Upper lobe of left lung (tissue), 6 donors: ENCODE data around the gene CDKN2A. TPM values are rescaled to one million over a fixed set of nuclear protein-coding genes. Genes with fewer than 3 reads are reported as not detected.

Experiments
- ATAC-seq, 2 donors: fragments of 200-7000 bp; cut with Tn5 transposase; one replicate each; pipeline ENCODE4 v1.9.1; 2022; ENCODE audit warnings: mild to moderate bottlenecking in 2 of 2, moderate library complexity in 2 of 2; ENCODE audit not compliant: low FRiP score in 2 of 2
- DNase-seq, 2 donors: peaks; one replicate each; pipeline ENCODE4 v3.0.0-alpha.2; 2019 to 2020
- H3K27ac ChIP-seq, 4 donors: fragments of 200-600 bp; sonication (generic); one replicate each; pipeline ENCODE4 v1.5.1; 2016 to 2019
- H3K27me3 ChIP-seq, 4 donors: fragments of 200-600 bp; sonication (generic); one replicate each; pipeline ENCODE4 v1.5.1; 2017 to 2019
- H3K36me3 ChIP-seq, 4 donors: fragments of 200-600 bp; sonication (generic); one replicate each; pipeline ENCODE4 v1.5.1; 2016 to 2019
- H3K4me1 ChIP-seq, 4 donors: fragments of 200-600 bp; sonication (generic); one replicate each; pipeline ENCODE4 v1.5.1; 2018 to 2019
- H3K4me3 ChIP-seq, 4 donors: fragments of 200-600 bp; sonication (generic); one replicate each; pipeline ENCODE4 v1.5.1; 2017 to 2019; ENCODE audit warnings: mild to moderate bottlenecking in 2 of 4, moderate library complexity in 1 of 4
- H3K9me3 ChIP-seq, 4 donors: fragments of 200-600 bp; sonication (generic); one replicate each; pipeline ENCODE4 v1.5.1; 2018 to 2019
- EP300 ChIP-seq, 4 donors: sonication (generic); formaldehyde crosslinking; IDR thresholded peaks; one replicate each; pipeline ENCODE4 v1.5.1; 2017; ENCODE audit warnings: antibody characterized with exemption in 4 of 4, control low read depth in 2 of 4
- POLR2A ChIP-seq, 4 donors: fragments of 450-650 bp; IDR thresholded peaks; one replicate each; pipeline ENCODE4 v1.5.1; 2016 to 2017; ENCODE audit warnings: antibody characterized with exemption in 4 of 4, mild to moderate bottlenecking in 2 of 4
- POLR2AphosphoS5 ChIP-seq, 2 donors: sonication (generic); formaldehyde crosslinking; IDR thresholded peaks; one replicate each; pipeline ENCODE4 v1.5.1; 2017; ENCODE audit warnings: antibody characterized with exemption in 2 of 2
- WGBS, 2 donors: methylation state at CpG; one replicate each; pipeline ENCODE4 v1.1.5; 2017 to 2018; 5-methylcytosine and 5-hydroxymethylcytosine counted together
- total RNA-seq, 6 donors: library from RNA; depleted of rRNA in 4 of 6; stranded (reverse); fragments of >200 nt in 4 of 6; gene quantifications; one replicate each; pipeline versions ENCODE4 v1.1.0 to v1.2.1, GENCODE V29; 2016 to 2021
- TF ChIP-seq, protein P1 (sequence below), 6 experiments: fragments of 450-650 bp in 4 of 6; fragments of 200-600 bp in 2 of 6; sonication (generic) in 2 of 6; IDR thresholded peaks; one replicate each; pipeline ENCODE4 v1.5.1; 2016 to 2019; ENCODE audit warnings: antibody characterized with exemption in 6 of 6
- donor health status: DM: no; HTN: no; CAD: no; lungs with moderate emphysema.
- donor health status: DM: no; HTN: yes; CAD: no; lungs with severe emphysema.

CDKN2A gene
- total RNA-seq, 6 donors from 2014 or later: 1.5 to 32.5 (median 7.0) TPM; not detected in 1

DNA sequence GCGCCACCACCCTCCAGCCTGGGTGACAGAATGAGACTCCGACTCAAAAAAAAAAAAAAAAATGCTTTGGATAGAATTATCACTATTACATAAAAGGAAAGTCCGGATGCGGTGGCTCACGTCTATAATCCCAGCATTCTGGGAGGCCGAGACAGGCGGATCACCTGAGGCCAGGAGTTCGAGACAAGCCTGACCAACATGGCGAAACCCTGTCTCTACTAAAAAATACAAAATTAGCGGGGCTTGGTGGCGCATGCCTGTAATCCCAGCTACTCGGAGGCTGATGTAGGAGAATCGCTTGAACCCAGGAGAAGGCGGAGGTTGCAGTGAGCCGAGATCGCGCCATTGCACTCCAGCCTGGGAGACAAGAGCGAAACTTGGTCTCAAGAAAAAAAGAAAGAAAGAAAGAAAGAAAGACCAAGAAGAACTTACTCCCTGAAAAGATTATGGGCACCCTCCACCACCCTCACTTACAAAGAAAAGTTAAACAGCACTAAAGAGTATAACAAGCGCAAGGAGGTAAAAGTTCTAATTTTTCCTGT lies 17.8 kb downstream of the CDKN2A start:
- DNase-seq: no peak
- peaks cover 0 to 62% (median 39%) of the 10 kb centered on the region in 4 donors for H3K27me3 ChIP-seq
- H3K4me1 ChIP-seq: peaks cover 13 to 19% (median 15%) of the 10 kb centered on the region in 4 donors
- H3K9me3 ChIP-seq: no peaks in the 10 kb centered on the region
- TF ChIP-seq, protein P1, sequence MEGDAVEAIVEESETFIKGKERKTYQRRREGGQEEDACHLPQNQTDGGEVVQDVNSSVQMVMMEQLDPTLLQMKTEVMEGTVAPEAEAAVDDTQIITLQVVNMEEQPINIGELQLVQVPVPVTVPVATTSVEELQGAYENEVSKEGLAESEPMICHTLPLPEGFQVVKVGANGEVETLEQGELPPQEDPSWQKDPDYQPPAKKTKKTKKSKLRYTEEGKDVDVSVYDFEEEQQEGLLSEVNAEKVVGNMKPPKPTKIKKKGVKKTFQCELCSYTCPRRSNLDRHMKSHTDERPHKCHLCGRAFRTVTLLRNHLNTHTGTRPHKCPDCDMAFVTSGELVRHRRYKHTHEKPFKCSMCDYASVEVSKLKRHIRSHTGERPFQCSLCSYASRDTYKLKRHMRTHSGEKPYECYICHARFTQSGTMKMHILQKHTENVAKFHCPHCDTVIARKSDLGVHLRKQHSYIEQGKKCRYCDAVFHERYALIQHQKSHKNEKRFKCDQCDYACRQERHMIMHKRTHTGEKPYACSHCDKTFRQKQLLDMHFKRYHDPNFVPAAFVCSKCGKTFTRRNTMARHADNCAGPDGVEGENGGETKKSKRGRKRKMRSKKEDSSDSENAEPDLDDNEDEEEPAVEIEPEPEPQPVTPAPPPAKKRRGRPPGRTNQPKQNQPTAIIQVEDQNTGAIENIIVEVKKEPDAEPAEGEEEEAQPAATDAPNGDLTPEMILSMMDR (IDR thresholded peaks at IDR 0.05): no peak
- no peak overlapping the region for H3K4me3 ChIP-seq
- H3K27ac ChIP-seq: no peak overlapping the region
- WGBS, 2 donors: 27 to 30% methylated on average over 19 of the region's 19 CpGs
- no peak for ATAC-seq
- H3K36me3 ChIP-seq: no peaks in the 10 kb centered on the region

DNA sequence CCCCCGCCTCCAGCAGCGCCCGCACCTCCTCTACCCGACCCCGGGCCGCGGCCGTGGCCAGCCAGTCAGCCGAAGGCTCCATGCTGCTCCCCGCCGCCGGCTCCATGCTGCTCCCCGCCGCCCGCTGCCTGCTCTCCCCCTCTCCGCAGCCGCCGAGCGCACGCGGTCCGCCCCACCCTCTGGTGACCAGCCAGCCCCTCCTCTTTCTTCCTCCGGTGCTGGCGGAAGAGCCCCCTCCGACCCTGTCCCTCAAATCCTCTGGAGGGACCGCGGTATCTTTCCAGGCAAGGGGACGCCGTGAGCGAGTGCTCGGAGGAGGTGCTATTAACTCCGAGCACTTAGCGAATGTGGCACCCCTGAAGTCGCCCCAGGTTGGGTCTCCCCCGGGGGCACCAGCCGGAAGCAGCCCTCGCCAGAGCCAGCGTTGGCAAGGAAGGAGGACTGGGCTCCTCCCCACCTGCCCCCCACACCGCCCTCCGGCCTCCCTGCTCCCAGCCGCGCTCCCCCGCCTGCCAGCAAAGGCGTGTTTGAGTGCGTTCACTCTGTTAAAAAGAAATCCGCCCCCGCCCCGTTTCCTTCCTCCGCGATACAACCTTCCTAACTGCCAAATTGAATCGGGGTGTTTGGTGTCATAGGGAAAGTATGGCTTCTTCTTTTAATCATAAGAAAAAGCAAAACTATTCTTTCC lies 19.3 kb downstream of the CDKN2A start:
- WGBS, 2 donors: 1% methylated on average over 24 to 39 of the region's 51 CpGs

DNA sequence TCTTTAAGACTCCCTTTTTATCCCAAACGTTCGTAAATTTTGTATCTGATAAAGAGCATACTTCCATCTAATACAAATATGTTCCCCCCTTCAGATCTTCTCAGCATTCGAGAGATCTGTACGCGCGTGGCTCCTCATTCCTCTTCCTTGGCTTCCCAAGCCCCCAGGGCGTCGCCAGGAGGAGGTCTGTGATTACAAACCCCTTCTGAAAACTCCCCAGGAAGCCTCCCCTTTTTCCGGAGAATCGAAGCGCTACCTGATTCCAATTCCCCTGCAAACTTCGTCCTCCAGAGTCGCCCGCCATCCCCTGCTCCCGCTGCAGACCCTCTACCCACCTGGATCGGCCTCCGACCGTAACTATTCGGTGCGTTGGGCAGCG lies 19.9 kb downstream of the CDKN2A start:
- 3 to 7% methylated on average over 21 of the region's 21 CpGs for WGBS, 2 donors
- TF ChIP-seq EP300 (IDR thresholded peaks at IDR 0.05): no peak
- no peak for TF ChIP-seq POLR2AphosphoS5 (IDR thresholded peaks at IDR 0.05)
- TF ChIP-seq, protein P1 (IDR thresholded peaks at IDR 0.05): no peak
- no peak for TF ChIP-seq POLR2A (IDR thresholded peaks at IDR 0.05)

More for the DNA sequence above, 19.3 kb downstream of the CDKN2A start:
- H3K9me3 ChIP-seq: no peaks in the 10 kb centered on the region
- peak in 1 of 2 donors; percentile 88 for DNase-seq
- H3K27ac ChIP-seq: no peak overlapping the region
- TF ChIP-seq, protein P1 (IDR thresholded peaks at IDR 0.05): no peak
- TF ChIP-seq POLR2A (IDR thresholded peaks at IDR 0.05): no peak
- no peak for TF ChIP-seq EP300 (IDR thresholded peaks at IDR 0.05)
- no peak for TF ChIP-seq POLR2AphosphoS5 (IDR thresholded peaks at IDR 0.05)
- peaks cover 3 to 73% (median 53%) of the 10 kb centered on the region in 4 donors for H3K27me3 ChIP-seq
- peak; percentile 62 to 90 for ATAC-seq
- no peaks in the 10 kb centered on the region for H3K36me3 ChIP-seq
- H3K4me1 ChIP-seq: peaks cover 13 to 26% (median 15%) of the 10 kb centered on the region in 4 donors
- peak overlapping the region in 3 of 4 donors; percentile 30 to 50 (median 38) for H3K4me3 ChIP-seq

DNA sequence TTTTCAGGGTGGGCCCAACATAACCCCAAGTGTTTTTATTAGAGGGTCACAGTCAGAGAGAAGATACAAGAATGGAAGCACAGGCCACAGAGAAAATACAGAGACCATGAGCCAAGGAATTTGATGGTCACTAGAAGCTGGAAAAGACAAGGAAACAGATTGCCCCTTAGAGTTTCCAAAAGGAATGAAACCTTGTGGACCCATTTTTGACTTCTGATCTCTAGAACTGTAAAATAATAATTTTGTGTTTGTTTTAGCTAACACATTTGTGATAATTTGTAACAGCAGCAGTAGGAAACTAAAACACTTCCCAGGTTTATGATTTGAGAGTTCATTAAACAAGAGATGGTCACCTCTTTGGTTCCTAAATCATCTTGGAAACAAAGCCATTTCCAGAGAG lies 21.8 kb downstream of the CDKN2A start:
- no peak overlapping the region for H3K4me3 ChIP-seq
- H3K27ac ChIP-seq: no peak overlapping the region
- no peaks in the 10 kb centered on the region for H3K9me3 ChIP-seq
- ATAC-seq (no peak), DNase-seq (no peak)
- H3K27me3 ChIP-seq: peaks cover 3 to 94% (median 63%) of the 10 kb centered on the region in 4 donors
- TF ChIP-seq POLR2AphosphoS5 (IDR thresholded peaks at IDR 0.05): no peak
- no peaks in the 10 kb centered on the region for H3K36me3 ChIP-seq
- H3K4me1 ChIP-seq: peaks cover 17 to 33% (median 21%) of the 10 kb centered on the region in 4 donors

More for the DNA sequence above, 19.9 kb downstream of the CDKN2A start:
- Histone ChIP-seq H3K9me3 (no peaks in the 10 kb centered on the region), H3K27ac (no peak overlapping the region), H3K36me3 (no peaks in the 10 kb centered on the region), H3K27me3 (peaks cover 3 to 79% (median 55%) of the 10 kb centered on the region in 4 donors), H3K4me1 (peaks cover 13 to 26% (median 15%) of the 10 kb centered on the region in 4 donors), H3K4me3 (peak overlapping the region in 3 of 4 donors; percentile 30 to 50 (median 38))
- ATAC-seq (peak in 1 of 2 donors; percentile 21), DNase-seq (no peak)

DNA sequence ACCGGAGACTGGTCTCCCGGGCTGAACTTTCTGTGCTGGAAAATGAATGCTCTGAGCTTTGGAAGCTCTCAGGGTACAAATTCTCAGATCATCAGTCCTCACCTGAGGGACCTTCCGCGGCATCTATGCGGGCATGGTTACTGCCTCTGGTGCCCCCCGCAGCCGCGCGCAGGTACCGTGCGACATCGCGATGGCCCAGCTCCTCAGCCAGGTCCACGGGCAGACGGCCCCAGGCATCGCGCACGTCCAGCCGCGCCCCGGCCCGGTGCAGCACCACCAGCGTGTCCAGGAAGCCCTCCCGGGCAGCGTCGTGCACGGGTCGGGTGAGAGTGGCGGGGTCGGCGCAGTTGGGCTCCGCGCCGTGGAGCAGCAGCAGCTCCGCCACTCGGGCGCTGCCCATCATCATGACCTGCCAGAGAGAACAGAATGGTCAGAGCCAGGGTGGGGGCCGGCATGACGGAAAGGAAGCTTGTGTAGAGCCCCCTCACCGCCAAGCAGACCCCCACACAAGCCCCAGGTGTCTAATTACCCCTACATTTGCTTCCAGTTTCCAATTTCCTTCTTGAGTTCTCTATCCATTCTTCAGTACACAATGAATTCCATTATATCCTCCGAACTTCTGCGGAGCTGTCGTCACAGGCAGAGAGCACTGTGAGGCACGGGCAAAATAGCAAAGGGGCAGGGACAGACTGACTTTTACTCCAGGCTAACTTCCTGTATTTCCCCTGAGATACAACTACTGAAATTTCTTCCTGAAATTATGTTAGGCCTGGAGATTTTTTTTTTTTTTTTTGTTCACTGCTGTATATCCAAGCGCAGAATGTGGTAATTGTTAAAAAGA lies 23.2 kb downstream of the CDKN2A start:
- no peak for ATAC-seq
- no peak overlapping the region for H3K4me3 ChIP-seq
- H3K9me3 ChIP-seq: no peaks in the 10 kb centered on the region
- TF ChIP-seq POLR2A (IDR thresholded peaks at IDR 0.05): no peak
- no peak for TF ChIP-seq POLR2AphosphoS5 (IDR thresholded peaks at IDR 0.05)
- TF ChIP-seq, protein P1 (IDR thresholded peaks at IDR 0.05): no peak
- TF ChIP-seq EP300 (IDR thresholded peaks at IDR 0.05): no peak
- DNase-seq: peak in 1 of 2 donors; percentile 81
- H3K27me3 ChIP-seq: peaks cover 4 to 92% (median 63%) of the 10 kb centered on the region in 4 donors
- WGBS, 2 donors: 5 to 15% methylated on average over 14 to 21 of the region's 45 CpGs
- no peaks in the 10 kb centered on the region for H3K36me3 ChIP-seq
- H3K4me1 ChIP-seq: peaks cover 17 to 34% (median 21%) of the 10 kb centered on the region in 4 donors
- no peak overlapping the region for H3K27ac ChIP-seq
